HCT116 (cell line): ENCODE measurements around the gene SURF6. TPM values are rescaled to one million over a fixed set of nuclear protein-coding genes. Genes with fewer than 3 reads are reported as not detected.

ENCODE experiments used
- ATAC-seq: fragments of 200-7000 bp; cut with Tn5 transposase; 2 replicates; pipeline ENCODE4 v1.9.1; 2020; ENCODE audit warnings: mild to moderate bottlenecking, moderate library complexity
- BruUV-seq: library from RNA; stranded (reverse); fragments of 400-500 nt; replicated peaks from 2 replicates; lab custom pipeline; 2021; lab: Mats Ljungman, UMichigan
- CTCF ChIA-PET: fragments of 300-600 bp; sonication (Branson Sonifier 250); formaldehyde crosslinking; loops from one replicate; lab custom pipeline; 2021; ENCODE audit warnings: antibody characterized with exemption; lab: Charles Lee
- POLR2A ChIA-PET: fragments of 300-600, 350-600 bp; sonication (Branson Sonifier 250); formaldehyde crosslinking; loops from one replicate; lab custom pipeline; 2021; ENCODE audit warnings: antibody characterized with exemption; lab: Charles Lee
- RAD21 ChIA-PET, 2 experiments: fragments of 300-600 bp; sonication (Branson Sonifier 250); formaldehyde crosslinking; loops; one replicate each; lab custom pipeline; 2023; ENCODE audit warnings: low total read pairs in 2 of 2; ENCODE audit not compliant: uncharacterized antibody in 2 of 2, unreplicated experiment in 2 of 2, low non-redundant PET in 1 of 2; lab: Charles Lee
- DNase-seq: peaks from one replicate; pipeline ENCODE4 v3.0.0-alpha.2; 2010; ENCODE audit warnings: low read depth, low spot score
- H2AFZ ChIP-seq: fragments of 200-600 bp; shearing (Covaris generic), sonication (generic); 2 replicates; pipeline ENCODE4 v1.6.1; 2017; ENCODE audit warnings: low read depth, mixed run types, mixed read lengths, antibody characterized with exemption, low read length; ENCODE audit not compliant: poor library complexity, severe bottlenecking
- H3K27ac ChIP-seq: 2 replicates; pipeline ENCODE4 v1.5.1; 2012; ENCODE audit warnings: low read depth, low read length
- H3K27me3 ChIP-seq: fragments of 200-600 bp; sonication (generic); 2 replicates; pipeline ENCODE4 v1.6.1; 2016; ENCODE audit warnings: mixed run types, low read length, mixed read lengths; ENCODE audit not compliant: insufficient read depth
- H3K36me3 ChIP-seq, 2 experiments: fragments of 200-500 bp in 1 of 2; fragments of 200-600 bp in 1 of 2; sonication (Bioruptor generic) in 1 of 2; sonication (generic) in 1 of 2; 2 replicates each; pipeline versions ENCODE4 v1.5.1 to v1.6.1; 2014 to 2016; ENCODE audit warnings: low read length in 2 of 2, inconsistent platforms in 1 of 2, mixed read lengths in 1 of 2, mixed run types in 1 of 2; ENCODE audit not compliant: insufficient read depth in 2 of 2, control insufficient read depth in 1 of 2
- H3K4me1 ChIP-seq, 2 experiments: fragments of 200-600 bp in 1 of 2; sonication (generic) in 1 of 2; 2 replicates each; pipeline versions ENCODE4 v1.5.1 to v1.6.1; 2012 to 2017; ENCODE audit warnings: low read length in 2 of 2, inconsistent platforms in 1 of 2, mild to moderate bottlenecking in 1 of 2, mixed read lengths in 1 of 2, mixed run types in 1 of 2, moderate library complexity in 1 of 2; ENCODE audit not compliant: insufficient read depth in 2 of 2, control insufficient read depth in 1 of 2
- H3K4me2 ChIP-seq: fragments of 200-600 bp; sonication (generic); 2 replicates; pipeline ENCODE4 v1.6.1; 2017; ENCODE audit warnings: mixed run types, low read length, mixed read lengths
- H3K4me3 ChIP-seq, 2 experiments: fragments of 200-600 bp in 1 of 2; sonication (generic) in 1 of 2; replicated peaks in 1 of 2; 2 replicates each; pipeline ENCODE4 v1.5.1; 2011 to 2016; ENCODE audit warnings: low read length in 2 of 2, control low read depth in 1 of 2, low read depth in 1 of 2, mild to moderate bottlenecking in 1 of 2, mixed read lengths in 1 of 2, mixed run types in 1 of 2
- H3K79me2 ChIP-seq: fragments of 200-600 bp; sonication (generic); 2 replicates; pipeline ENCODE4 v1.6.1; 2017; ENCODE audit warnings: mild to moderate bottlenecking, mixed run types, low read length, moderate library complexity, mixed read lengths; ENCODE audit not compliant: insufficient read depth
- H3K9ac ChIP-seq: fragments of 200-600 bp; sonication (generic); 2 replicates; pipeline ENCODE4 v1.6.1; 2016; ENCODE audit warnings: low read length, mixed read lengths
- H3K9me2 ChIP-seq: fragments of 200-600 bp; sonication (generic), shearing (Covaris generic); 2 replicates; pipeline ENCODE4 v1.6.1; 2017; ENCODE audit warnings: mixed run types, mild to moderate bottlenecking, moderate library complexity; ENCODE audit not compliant: insufficient read depth
- H3K9me3 ChIP-seq, 2 experiments: fragments of 200-500 bp in 1 of 2; fragments of 200-600 bp in 1 of 2; sonication (Bioruptor generic) in 1 of 2; sonication (generic) in 1 of 2; 2 replicates each; pipeline ENCODE4 v1.6.1; 2014 to 2017; ENCODE audit warnings: low read length in 2 of 2, mixed read lengths in 2 of 2, inconsistent platforms in 1 of 2, low read depth in 1 of 2, mild to moderate bottlenecking in 1 of 2, mixed run types in 1 of 2, moderate library complexity in 1 of 2; ENCODE audit not compliant: control insufficient read depth in 1 of 2, insufficient read depth in 1 of 2
- H4K20me1 ChIP-seq: fragments of 200-600 bp; sonication (generic), shearing (Covaris generic); 2 replicates; pipeline ENCODE4 v1.6.1; 2017; ENCODE audit warnings: mixed run types, mild to moderate bottlenecking, moderate library complexity; ENCODE audit not compliant: insufficient read depth
- CBX3 ChIP-seq: IDR thresholded peaks from 2 replicates; pipeline ENCODE4 v1.6.1; 2012; ENCODE audit warnings: low read depth
- CEBPB ChIP-seq: IDR thresholded peaks from 2 replicates; pipeline ENCODE4 v1.6.1; 2012; ENCODE audit warnings: low read depth
- CTCF ChIP-seq, 3 experiments: fragments of 200-600 bp in 1 of 3; sonication (generic) in 1 of 3; IDR thresholded peaks in 2 of 3; conservative IDR thresholded peaks in 1 of 3; 2 replicates each; pipeline ENCODE4 v1.5.1; 2012 to 2017; ENCODE audit warnings: low read depth in 2 of 3, low read length in 2 of 3, antibody characterized with exemption in 1 of 3, borderline replicate concordance in 1 of 3, control low read depth in 1 of 3, mild to moderate bottlenecking in 1 of 3, mixed read lengths in 1 of 3, mixed run types in 1 of 3, moderate library complexity in 1 of 3; ENCODE audit not compliant: insufficient read depth in 1 of 3
- EGR1 ChIP-seq: IDR thresholded peaks from 2 replicates; pipeline ENCODE4 v1.6.1; 2012; ENCODE audit warnings: low read depth
- ELF1 ChIP-seq: IDR thresholded peaks from 2 replicates; pipeline ENCODE4 v1.6.1; 2012; ENCODE audit warnings: low read depth, borderline replicate concordance
- EZH2phosphoT487 ChIP-seq: fragments of 200-600 bp; IDR thresholded peaks from 2 replicates; pipeline ENCODE4 v1.6.1; 2018; ENCODE audit warnings: antibody characterized with exemption, borderline replicate concordance
- MAX ChIP-seq: IDR thresholded peaks from 2 replicates; pipeline ENCODE4 v1.6.1; 2012
- RAD21 ChIP-seq: IDR thresholded peaks from 2 replicates; pipeline ENCODE4 v1.6.1; 2012; ENCODE audit warnings: low read depth, mild to moderate bottlenecking
- SIN3A ChIP-seq: IDR thresholded peaks from 2 replicates; pipeline ENCODE4 v1.6.1; 2012; ENCODE audit warnings: low read depth
- SP1 ChIP-seq: IDR thresholded peaks from 2 replicates; pipeline ENCODE4 v1.6.1; 2012; ENCODE audit warnings: low read depth
- SRF ChIP-seq: IDR thresholded peaks from 2 replicates; pipeline ENCODE4 v1.6.1; 2012; ENCODE audit warnings: low read depth
- TCF7L2 ChIP-seq: IDR thresholded peaks from 2 replicates; pipeline ENCODE4 v1.7.0; 2011; ENCODE audit warnings: borderline replicate concordance, inconsistent platforms; ENCODE audit not compliant: insufficient read depth, insufficient read length; ENCODE audit errors: extremely low read depth
- YY1 ChIP-seq: IDR thresholded peaks from 2 replicates; pipeline ENCODE4 v1.6.1; 2011; ENCODE audit warnings: low read length, low read depth, moderate library complexity, mild to moderate bottlenecking; ENCODE audit not compliant: insufficient replicate concordance; ENCODE audit errors: extremely low read depth
- ZFX ChIP-seq: fragments of 450-650 bp; IDR thresholded peaks from 2 replicates; pipeline ENCODE4 v1.6.1; 2017
- ZNF274 ChIP-seq: fragments of 200-500 bp; sonication (Bioruptor generic); IDR thresholded peaks from 2 replicates; pipeline ENCODE4 v1.6.1; 2014; ENCODE audit warnings: mild to moderate bottlenecking, low read depth, low read length, inconsistent platforms
- intact Hi-C: fragments of 100-400 bp; cut with micrococcal nuclease; formaldehyde crosslinking; loops from 2 replicates; pipeline ENCODE4 v1.10.0; 2022
- total RNA-seq: library from RNA; stranded (reverse); gene quantifications from one replicate; pipeline ENCODE4 v1.2.1, GENCODE V29; 2021; ENCODE audit not compliant: unreplicated experiment
- TF ChIP-seq, protein P1 (sequence below): IDR thresholded peaks from 2 replicates; pipeline ENCODE4 v1.6.1; 2011; ENCODE audit warnings: mild to moderate bottlenecking, low read length, moderate library complexity; ENCODE audit not compliant: insufficient replicate concordance; ENCODE audit errors: extremely low read depth

Gene SURF6
- total RNA-seq, 1 experiment from 2014 or later = 30.1 TPM

GRCh38 chr9:133345596-133345995, 9.6 kb upstream of the SURF6 start:
- Histone ChIP-seq H3K9me2 (no peaks in the 10 kb centered on the region), H3K4me3 (no peak overlapping the region), H2AFZ (no peak overlapping the region), H4K20me1 (no peaks in the 10 kb centered on the region), H3K36me3 (peaks cover 39 to 58% of the 10 kb centered on the region in 2 experiments), H3K79me2 (peaks cover 51% of the 10 kb centered on the region), H3K9me3 (no peaks in the 10 kb centered on the region), H3K4me2 (no peak overlapping the region), H3K27ac (no peak overlapping the region), H3K27me3 (no peaks in the 10 kb centered on the region), H3K4me1 (peaks cover 12 to 22% of the 10 kb centered on the region in 2 experiments; a peak in 3 of 4 replicates), H3K9ac (no peak overlapping the region)
- CTCF ChIA-PET = no interaction called here
- BruUV-seq = no TSS peak
- RAD21 ChIA-PET = no interaction called here
- TF ChIP-seq EGR1 = no peak
- TF ChIP-seq EZH2phosphoT487 = no peak
- no peak for TF ChIP-seq YY1
- TF ChIP-seq CBX3 = no peak
- TF ChIP-seq, protein P1, sequence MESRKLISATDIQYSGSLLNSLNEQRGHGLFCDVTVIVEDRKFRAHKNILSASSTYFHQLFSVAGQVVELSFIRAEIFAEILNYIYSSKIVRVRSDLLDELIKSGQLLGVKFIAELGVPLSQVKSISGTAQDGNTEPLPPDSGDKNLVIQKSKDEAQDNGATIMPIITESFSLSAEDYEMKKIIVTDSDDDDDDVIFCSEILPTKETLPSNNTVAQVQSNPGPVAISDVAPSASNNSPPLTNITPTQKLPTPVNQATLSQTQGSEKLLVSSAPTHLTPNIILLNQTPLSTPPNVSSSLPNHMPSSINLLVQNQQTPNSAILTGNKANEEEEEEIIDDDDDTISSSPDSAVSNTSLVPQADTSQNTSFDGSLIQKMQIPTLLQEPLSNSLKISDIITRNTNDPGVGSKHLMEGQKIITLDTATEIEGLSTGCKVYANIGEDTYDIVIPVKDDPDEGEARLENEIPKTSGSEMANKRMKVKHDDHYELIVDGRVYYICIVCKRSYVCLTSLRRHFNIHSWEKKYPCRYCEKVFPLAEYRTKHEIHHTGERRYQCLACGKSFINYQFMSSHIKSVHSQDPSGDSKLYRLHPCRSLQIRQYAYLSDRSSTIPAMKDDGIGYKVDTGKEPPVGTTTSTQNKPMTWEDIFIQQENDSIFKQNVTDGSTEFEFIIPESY = no peak
- no peak for TF ChIP-seq CTCF (IDR thresholded peaks at IDR 0.05 in 2 of 3, conservative IDR thresholded peaks at IDR 0.05 in 1 of 3; ENCODE audit: borderline replicate concordance in 1 of 3, insufficient read depth in 1 of 3, low read depth in 2 of 3, low read length in 2 of 3)
- TF ChIP-seq SIN3A = no peak
- TF ChIP-seq SP1 = no peak
- TF ChIP-seq CEBPB = no peak
- TF ChIP-seq MAX = no peak
- TF ChIP-seq ELF1 = no peak
- TF ChIP-seq ZFX = no peak
- TF ChIP-seq SRF = no peak
- TF ChIP-seq RAD21 = no peak
- no peak for TF ChIP-seq TCF7L2
- TF ChIP-seq ZNF274 = no peak
- POLR2A ChIA-PET = no interaction called here
- ATAC-seq (no peak), DNase-seq (no peak)
- intact Hi-C loops = no loop called here
